WTC11 (cell line): ENCODE data around the gene ZNF629. TPM values are rescaled to one million over a fixed set of nuclear protein-coding genes. Genes with fewer than 3 reads are reported as not detected.

ENCODE experiments used
- ATAC-seq: fragments of 200-7000 bp; cut with Tn5 transposase; 2 replicates; pipeline ENCODE4 v1.10.0; 2021; ENCODE audit warnings: mild to moderate bottlenecking, moderate library complexity
- CTCF ChIA-PET: fragments of 300-600 bp; sonication (Branson Sonifier 250); formaldehyde crosslinking; loops from one replicate; lab custom pipeline; 2021; ENCODE audit warnings: antibody characterized with exemption; lab: Charles Lee
- POLR2A ChIA-PET: fragments of 350-600 bp; sonication (Branson Sonifier 250); formaldehyde crosslinking; loops from one replicate; lab custom pipeline; 2021; ENCODE audit warnings: antibody characterized with exemption; lab: Charles Lee
- DNase-seq: peaks from one replicate; pipeline ENCODE4 v3.0.0; 2021; ENCODE audit warnings: low spot score
- H3K27ac Mint-ChIP-seq: 2 replicates; pipeline ENCODE4 v1.8.0; 2021; ENCODE audit warnings: mixed read lengths
- H3K27me3 Mint-ChIP-seq: 2 replicates; pipeline ENCODE4 v1.8.0; 2021; ENCODE audit warnings: low read depth, mild to moderate bottlenecking, moderate library complexity, mixed read lengths
- H3K36me3 Mint-ChIP-seq: 2 replicates; pipeline ENCODE4 v1.8.0; 2021; ENCODE audit warnings: mixed read lengths
- H3K4me1 Mint-ChIP-seq: 2 replicates; pipeline ENCODE4 v1.8.0; 2022; ENCODE audit warnings: mixed read lengths
- H3K4me3 Mint-ChIP-seq: 2 replicates; pipeline ENCODE4 v1.8.0; 2021; ENCODE audit warnings: mild to moderate bottlenecking, moderate library complexity, mixed read lengths
- H3K9me3 Mint-ChIP-seq: 2 replicates; pipeline ENCODE4 v1.8.0; 2021; ENCODE audit warnings: mixed read lengths
- AFF4 ChIP-seq: sonication (generic); formaldehyde crosslinking; IDR thresholded peaks from 2 replicates; pipeline ENCODE4 v1.8.1; 2023; ENCODE audit warnings: mild to moderate bottlenecking, missing genetic modification reagents, borderline replicate concordance
- CREB1 ChIP-seq: sonication (generic); formaldehyde crosslinking; IDR thresholded peaks from 2 replicates; pipeline ENCODE4 v1.8.0; 2023; ENCODE audit warnings: mild to moderate bottlenecking, missing genetic modification reagents
- ETV6 ChIP-seq: sonication (generic); formaldehyde crosslinking; IDR thresholded peaks from 2 replicates; pipeline ENCODE4 v1.8.1; 2022; ENCODE audit warnings: mild to moderate bottlenecking, missing genetic modification reagents
- FOXP1 ChIP-seq: sonication (generic); formaldehyde crosslinking; IDR thresholded peaks from 2 replicates; pipeline ENCODE4 v1.8.0; 2022; ENCODE audit warnings: missing genetic modification reagents, mild to moderate bottlenecking, moderate library complexity, borderline replicate concordance
- GABPB1 ChIP-seq: sonication (generic); formaldehyde crosslinking; IDR thresholded peaks from 2 replicates; pipeline ENCODE4 v1.8.1; 2023; ENCODE audit warnings: mild to moderate bottlenecking, missing genetic modification reagents
- GRHL2 ChIP-seq: fragments of 250-450 bp; sonication (Bioruptor Pico); IDR thresholded peaks from 2 replicates; pipeline ENCODE4 v1.8.0; 2022; ENCODE audit warnings: mild to moderate bottlenecking, moderate library complexity; ENCODE audit not compliant: insufficient replicate concordance, severe bottlenecking
- MYBL2 ChIP-seq: sonication (generic); formaldehyde crosslinking; IDR thresholded peaks from 2 replicates; pipeline ENCODE4 v1.8.1; 2023; ENCODE audit warnings: mild to moderate bottlenecking, moderate library complexity, missing genetic modification reagents
- NR2C2 ChIP-seq: sonication (generic); formaldehyde crosslinking; IDR thresholded peaks from 2 replicates; pipeline ENCODE4 v1.8.0; 2022; ENCODE audit warnings: mild to moderate bottlenecking, missing genetic modification reagents
- OVOL2 ChIP-seq: fragments of 250-450 bp; sonication (Bioruptor Pico); IDR thresholded peaks from 2 replicates; pipeline ENCODE4 v1.9.0; 2021; ENCODE audit warnings: mild to moderate bottlenecking, borderline replicate concordance
- SOX15 ChIP-seq: fragments of 250-450 bp; sonication (Bioruptor Pico); IDR thresholded peaks from 2 replicates; pipeline ENCODE4 v1.9.0; 2021; ENCODE audit warnings: mild to moderate bottlenecking
- TP53 ChIP-seq: sonication (generic); formaldehyde crosslinking; IDR thresholded peaks from 2 replicates; pipeline ENCODE4 v1.8.1; 2023; ENCODE audit warnings: mild to moderate bottlenecking, missing genetic modification reagents
- USF1 ChIP-seq: sonication (generic); formaldehyde crosslinking; IDR thresholded peaks from 2 replicates; pipeline ENCODE4 v1.8.0; 2022; ENCODE audit warnings: mild to moderate bottlenecking, missing genetic modification reagents
- ZBTB21 ChIP-seq: sonication (generic); formaldehyde crosslinking; IDR thresholded peaks from 2 replicates; pipeline ENCODE4 v1.8.1; 2023; ENCODE audit warnings: mild to moderate bottlenecking, missing genetic modification reagents, borderline replicate concordance
- ZNF121 ChIP-seq: sonication (generic); formaldehyde crosslinking; IDR thresholded peaks from 2 replicates; pipeline ENCODE4 v1.8.0; 2023; ENCODE audit warnings: missing genetic modification reagents
- ZNF317 ChIP-seq: sonication (generic); formaldehyde crosslinking; IDR thresholded peaks from 2 replicates; pipeline ENCODE4 v1.8.1; 2023; ENCODE audit warnings: low read depth, mild to moderate bottlenecking, moderate library complexity, missing genetic modification reagents, borderline replicate concordance
- ZNF425 ChIP-seq: fragments of 250-450 bp; sonication (Bioruptor Pico); conservative IDR thresholded peaks from 2 replicates; pipeline ENCODE4 v1.9.0; 2021; ENCODE audit warnings: mild to moderate bottlenecking
- ZNF532 ChIP-seq: fragments of 250-450 bp; sonication (Bioruptor Pico); IDR thresholded peaks from 2 replicates; pipeline ENCODE4 v1.9.0; 2021; ENCODE audit warnings: mild to moderate bottlenecking, borderline replicate concordance
- total RNA-seq: library from RNA; stranded (reverse); gene quantifications from 3 replicates; pipeline ENCODE4 v1.2.3, GENCODE V29; 2021
- TF ChIP-seq, protein P1 (sequence below): sonication (generic); formaldehyde crosslinking; conservative IDR thresholded peaks from 2 replicates; pipeline ENCODE4 v1.8.1; 2022; ENCODE audit warnings: mild to moderate bottlenecking, missing genetic modification reagents
- TF ChIP-seq, protein P2 (sequence below): sonication (generic); formaldehyde crosslinking; IDR thresholded peaks from 2 replicates; pipeline ENCODE4 v1.8.0; 2022; ENCODE audit warnings: mild to moderate bottlenecking, missing genetic modification reagents
- TF ChIP-seq, protein P3 (sequence below): sonication (generic); formaldehyde crosslinking; IDR thresholded peaks from 2 replicates; pipeline ENCODE4 v1.8.0; 2023; ENCODE audit warnings: mild to moderate bottlenecking, missing genetic modification reagents

The ZNF629 gene
- total RNA-seq, 1 experiment from 2014 or later: 20.0 TPM

DNA sequence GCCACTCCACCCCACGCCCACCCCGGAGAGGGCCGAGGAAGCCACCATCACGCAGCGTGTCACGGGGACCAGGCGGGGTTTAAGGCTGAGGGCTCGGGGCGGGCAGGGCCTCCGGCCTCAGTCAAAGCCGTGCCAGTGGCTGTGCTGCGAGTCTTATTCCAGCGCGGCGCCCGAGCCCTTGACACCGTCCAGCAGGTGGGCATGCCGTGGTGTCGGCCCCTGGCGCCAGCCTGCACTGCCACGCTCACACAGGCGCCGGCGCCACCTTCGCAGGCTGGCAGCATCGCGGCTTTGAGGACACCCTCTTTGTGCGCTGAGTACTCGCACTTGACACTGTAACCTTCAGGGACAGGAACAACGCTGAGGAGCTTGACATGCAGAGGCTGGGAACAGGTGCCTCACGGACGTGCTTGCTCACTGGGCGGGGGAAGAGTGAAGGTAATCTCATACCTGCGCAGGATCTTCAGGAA, 34.0 kb upstream of the ZNF629 start:
- POLR2A ChIA-PET: no interaction called here
- Mint-ChIP-seq H3K4me1 (no peaks in the 10 kb centered on the region), H3K4me3 (no peak overlapping the region), H3K36me3 (no peaks in the 10 kb centered on the region), H3K27me3 (peaks cover 6% of the 10 kb centered on the region), H3K9me3 (no peaks in the 10 kb centered on the region), H3K27ac (no peak overlapping the region)
- no peak for DNase-seq
- TF ChIP-seq CREB1 (CRISPR knock-in tag): no peak
- TF ChIP-seq TP53 (CRISPR knock-in tag): no peak
- TF ChIP-seq OVOL2: no peak
- TF ChIP-seq, protein P1, sequence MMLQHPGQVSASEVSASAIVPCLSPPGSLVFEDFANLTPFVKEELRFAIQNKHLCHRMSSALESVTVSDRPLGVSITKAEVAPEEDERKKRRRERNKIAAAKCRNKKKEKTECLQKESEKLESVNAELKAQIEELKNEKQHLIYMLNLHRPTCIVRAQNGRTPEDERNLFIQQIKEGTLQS (CRISPR knock-in tag): no peak
- TF ChIP-seq FOXP1 (CRISPR knock-in tag): no peak
- TF ChIP-seq ZBTB21 (CRISPR knock-in tag): no peak
- no peak for TF ChIP-seq ETV6 (CRISPR knock-in tag)
- TF ChIP-seq, protein P2, sequence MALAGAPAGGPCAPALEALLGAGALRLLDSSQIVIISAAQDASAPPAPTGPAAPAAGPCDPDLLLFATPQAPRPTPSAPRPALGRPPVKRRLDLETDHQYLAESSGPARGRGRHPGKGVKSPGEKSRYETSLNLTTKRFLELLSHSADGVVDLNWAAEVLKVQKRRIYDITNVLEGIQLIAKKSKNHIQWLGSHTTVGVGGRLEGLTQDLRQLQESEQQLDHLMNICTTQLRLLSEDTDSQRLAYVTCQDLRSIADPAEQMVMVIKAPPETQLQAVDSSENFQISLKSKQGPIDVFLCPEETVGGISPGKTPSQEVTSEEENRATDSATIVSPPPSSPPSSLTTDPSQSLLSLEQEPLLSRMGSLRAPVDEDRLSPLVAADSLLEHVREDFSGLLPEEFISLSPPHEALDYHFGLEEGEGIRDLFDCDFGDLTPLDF (CRISPR knock-in tag): no peak
- no peak for TF ChIP-seq MYBL2
- TF ChIP-seq ZNF121 (CRISPR knock-in tag): no peak
- TF ChIP-seq GABPB1 (CRISPR knock-in tag): no peak
- no peak for ATAC-seq
- CTCF ChIA-PET: interaction anchor here (0.6 to 1.7 kb wide), 2 partner anchors 24 to 29 kb away, joined by 3 to 5 read pairs; no protein-coding TSS in a partner anchor

- Mint-ChIP-seq H3K36me3 (no peaks in the 10 kb centered on the region), H3K4me3 (no peak overlapping the region), H3K27ac (no peak overlapping the region)
- no peak for DNase-seq
- no peak for TF ChIP-seq AFF4
- no peak for TF ChIP-seq MYBL2
- TF ChIP-seq USF1: no peak
- no peak for TF ChIP-seq ZNF317 (CRISPR knock-in tag)
- TF ChIP-seq ZNF532 (CRISPR knock-in tag): no peak
- no peak for TF ChIP-seq ZNF425 (CRISPR knock-in tag)
- no peak for TF ChIP-seq SOX15
- TF ChIP-seq GRHL2: no peak
- TF ChIP-seq, protein P3, sequence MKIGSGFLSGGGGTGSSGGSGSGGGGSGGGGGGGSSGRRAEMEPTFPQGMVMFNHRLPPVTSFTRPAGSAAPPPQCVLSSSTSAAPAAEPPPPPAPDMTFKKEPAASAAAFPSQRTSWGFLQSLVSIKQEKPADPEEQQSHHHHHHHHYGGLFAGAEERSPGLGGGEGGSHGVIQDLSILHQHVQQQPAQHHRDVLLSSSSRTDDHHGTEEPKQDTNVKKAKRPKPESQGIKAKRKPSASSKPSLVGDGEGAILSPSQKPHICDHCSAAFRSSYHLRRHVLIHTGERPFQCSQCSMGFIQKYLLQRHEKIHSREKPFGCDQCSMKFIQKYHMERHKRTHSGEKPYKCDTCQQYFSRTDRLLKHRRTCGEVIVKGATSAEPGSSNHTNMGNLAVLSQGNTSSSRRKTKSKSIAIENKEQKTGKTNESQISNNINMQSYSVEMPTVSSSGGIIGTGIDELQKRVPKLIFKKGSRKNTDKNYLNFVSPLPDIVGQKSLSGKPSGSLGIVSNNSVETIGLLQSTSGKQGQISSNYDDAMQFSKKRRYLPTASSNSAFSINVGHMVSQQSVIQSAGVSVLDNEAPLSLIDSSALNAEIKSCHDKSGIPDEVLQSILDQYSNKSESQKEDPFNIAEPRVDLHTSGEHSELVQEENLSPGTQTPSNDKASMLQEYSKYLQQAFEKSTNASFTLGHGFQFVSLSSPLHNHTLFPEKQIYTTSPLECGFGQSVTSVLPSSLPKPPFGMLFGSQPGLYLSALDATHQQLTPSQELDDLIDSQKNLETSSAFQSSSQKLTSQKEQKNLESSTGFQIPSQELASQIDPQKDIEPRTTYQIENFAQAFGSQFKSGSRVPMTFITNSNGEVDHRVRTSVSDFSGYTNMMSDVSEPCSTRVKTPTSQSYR (CRISPR knock-in tag): no peak
- TF ChIP-seq NR2C2: no peak
- TF ChIP-seq, all 79 proteins: peak for 0
- CTCF ChIA-PET: interaction anchor here (3.3 kb wide), 1 partner anchor 28 kb away, joined by 8 read pairs; no protein-coding TSS in a partner anchor
- Mint-ChIP-seq H3K9me3 (no peaks in the 10 kb centered on the region), H3K4me1 (peaks cover 6% of the 10 kb centered on the region; the same call in 1 of the 2 replicates), H3K27me3 (peaks cover 24% of the 10 kb centered on the region)
- no peak for ATAC-seq
- POLR2A ChIA-PET: no interaction called here
These were observed 29.8 kb upstream of the ZNF629 start for GRCh38 chr16:30816769-30817168.
